ENCODE measurements around the gene CRIP1.

GRCh38 chr14:105533391-105533790, 46.7 kb downstream of the CRIP1 start:
- TF ChIP-seq CTCF (IDR thresholded peaks at IDR 0.05) = no peak
- no peak for TF ChIP-seq POLR2A (IDR thresholded peaks at IDR 0.05)

All from sigmoid colon (tissue), 3 donors.